ENCODE measurements around the gene NDUFA12.

DNA sequence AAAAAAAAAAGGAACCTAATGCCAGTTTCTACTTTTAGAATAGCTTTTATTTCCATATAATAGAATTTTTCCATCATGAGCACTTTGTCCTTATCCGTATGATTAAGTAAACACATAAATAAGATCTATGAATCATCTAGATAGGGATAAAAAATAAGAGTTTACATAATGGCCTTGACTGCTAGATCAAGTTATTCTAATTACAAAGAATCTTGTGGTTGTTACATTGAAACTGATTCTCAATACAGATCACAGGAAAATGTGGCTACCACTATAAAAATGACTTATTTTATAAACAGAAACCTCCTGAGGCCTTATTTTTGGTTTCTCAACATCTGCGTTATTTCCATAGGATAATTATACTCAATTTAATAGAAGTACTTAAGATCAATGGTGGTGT, 34.4 kb upstream of the NDUFA12 start:
- TF ChIP-seq, protein P1, sequence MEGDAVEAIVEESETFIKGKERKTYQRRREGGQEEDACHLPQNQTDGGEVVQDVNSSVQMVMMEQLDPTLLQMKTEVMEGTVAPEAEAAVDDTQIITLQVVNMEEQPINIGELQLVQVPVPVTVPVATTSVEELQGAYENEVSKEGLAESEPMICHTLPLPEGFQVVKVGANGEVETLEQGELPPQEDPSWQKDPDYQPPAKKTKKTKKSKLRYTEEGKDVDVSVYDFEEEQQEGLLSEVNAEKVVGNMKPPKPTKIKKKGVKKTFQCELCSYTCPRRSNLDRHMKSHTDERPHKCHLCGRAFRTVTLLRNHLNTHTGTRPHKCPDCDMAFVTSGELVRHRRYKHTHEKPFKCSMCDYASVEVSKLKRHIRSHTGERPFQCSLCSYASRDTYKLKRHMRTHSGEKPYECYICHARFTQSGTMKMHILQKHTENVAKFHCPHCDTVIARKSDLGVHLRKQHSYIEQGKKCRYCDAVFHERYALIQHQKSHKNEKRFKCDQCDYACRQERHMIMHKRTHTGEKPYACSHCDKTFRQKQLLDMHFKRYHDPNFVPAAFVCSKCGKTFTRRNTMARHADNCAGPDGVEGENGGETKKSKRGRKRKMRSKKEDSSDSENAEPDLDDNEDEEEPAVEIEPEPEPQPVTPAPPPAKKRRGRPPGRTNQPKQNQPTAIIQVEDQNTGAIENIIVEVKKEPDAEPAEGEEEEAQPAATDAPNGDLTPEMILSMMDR (conservative IDR thresholded peaks at IDR 0.05; ENCODE audit: low read depth, low read length) = no peak
- no peak for TF ChIP-seq POLR2A (IDR thresholded peaks at IDR 0.05; ENCODE audit: low read depth, low read length)
- TF ChIP-seq MAFK (IDR thresholded peaks at IDR 0.05; ENCODE audit: low read depth, low read length) = no peak
- TF ChIP-seq SMC3 (IDR thresholded peaks at IDR 0.05; ENCODE audit: low read depth, low read length) = no peak
- TF ChIP-seq RAD21 (IDR thresholded peaks at IDR 0.05; ENCODE audit: low read length) = no peak
- no peak for TF ChIP-seq MAZ (IDR thresholded peaks at IDR 0.05; ENCODE audit: borderline replicate concordance, low read depth, low read length)
- no peak for TF ChIP-seq BHLHE40 (IDR thresholded peaks at IDR 0.05; ENCODE audit: low read depth, low read length)
